HepG2 (cell line): ENCODE results near the gene CTNND2. TPM values are rescaled to one million over a fixed set of nuclear protein-coding genes. Genes with fewer than 3 reads are reported as not detected.

ENCODE experiments used
- ATAC-seq: fragments of 200-7000 bp; cut with Tn5 transposase; 3 replicates; pipeline ENCODE4 v1.9.1; 2020; ENCODE audit warnings: mild to moderate bottlenecking, moderate library complexity
- BruUV-seq: library from RNA; stranded (reverse); fragments of 400-500 nt; replicated peaks from 2 replicates; lab custom pipeline; 2021; lab: Mats Ljungman, UMichigan
- CTCF ChIA-PET: fragments of 300-600 bp; formaldehyde crosslinking; extraction: SDS; loops from one replicate; lab custom pipeline; 2021; ENCODE audit warnings: low total read pairs, inconsistent platforms, low intra/inter-chr PET ratio; lab: Yijun Ruan, JAX
- POLR2A ChIA-PET: fragments of 350-600 bp; sonication (Branson Sonifier 250); formaldehyde crosslinking; loops from one replicate; lab custom pipeline; 2020; ENCODE audit warnings: antibody characterized with exemption, inconsistent platforms; lab: Yijun Ruan, JAX
- DNase-seq: peaks from one replicate; pipeline ENCODE4 v3.0.0-alpha.2; 2015; ENCODE audit warnings: low spot score
- FAIRE-seq: peaks from 3 replicates; lab custom pipeline; 2011; peaks lifted over from hg19 to GRCh38; lab: Jason Lieb, UNC
- H2AFZ ChIP-seq: one replicate; pipeline ENCODE4 v1.6.1; 2011; ENCODE audit warnings: low read length, inconsistent platforms
- H3K27ac ChIP-seq: fragments of 300-600 bp; 3 replicates; pipeline ENCODE4 v1.8.0; 2011; ENCODE audit warnings: mixed run types, mild to moderate bottlenecking, mixed read lengths, low read length, inconsistent platforms; ENCODE audit not compliant: insufficient read depth; ENCODE audit errors: extremely low read length
- H3K27me3 ChIP-seq, 2 experiments: fragments of 200-600 bp in 1 of 2; 2 replicates in 1 of 2; 3 replicates in 1 of 2; pipeline versions ENCODE4 v1.6.0 to v1.8.0; 2011; ENCODE audit warnings: low read length in 2 of 2, mild to moderate bottlenecking in 2 of 2, moderate library complexity in 2 of 2, inconsistent platforms in 1 of 2; ENCODE audit not compliant: insufficient read depth in 2 of 2, control insufficient read depth in 1 of 2
- H3K36me3 ChIP-seq, 2 experiments: fragments of 200-600 bp in 1 of 2; replicated peaks in 1 of 2; 2 replicates in 1 of 2; 3 replicates in 1 of 2; pipeline versions ENCODE4 v1.5.1 to v1.8.0; 2011; ENCODE audit warnings: low read length in 2 of 2, inconsistent platforms in 1 of 2; ENCODE audit not compliant: insufficient read depth in 2 of 2, control insufficient read depth in 1 of 2
- H3K4me1 ChIP-seq: 2 replicates; pipeline ENCODE4 v1.5.1; 2012; ENCODE audit warnings: low read length, inconsistent platforms; ENCODE audit not compliant: insufficient read depth
- H3K4me2 ChIP-seq: 2 replicates; pipeline ENCODE4 v1.6.0; 2011; ENCODE audit warnings: low read depth, low read length, inconsistent platforms
- H3K4me3 ChIP-seq, 3 experiments: fragments of 200-600 bp in 1 of 3; sonication (generic), shearing (Covaris generic) in 1 of 3; replicated peaks in 1 of 3; 2 replicates each; pipeline ENCODE4 v1.5.1; 2011 to 2016; ENCODE audit warnings: low read length in 3 of 3, inconsistent platforms in 2 of 3, low read depth in 2 of 3, mild to moderate bottlenecking in 2 of 3, control low read depth in 1 of 3, mixed read lengths in 1 of 3; ENCODE audit not compliant: insufficient read depth in 1 of 3
- H3K79me2 ChIP-seq: one replicate; pipeline ENCODE4 v1.6.1; 2011; ENCODE audit warnings: low read length, inconsistent platforms; ENCODE audit not compliant: insufficient read depth
- H3K9ac ChIP-seq: 2 replicates; pipeline ENCODE4 v1.6.0; 2011; ENCODE audit warnings: mild to moderate bottlenecking, low read depth, low read length, inconsistent platforms; ENCODE audit not compliant: insufficient read depth
- H3K9me3 ChIP-seq: 2 replicates; pipeline ENCODE4 v1.5.1; 2012; ENCODE audit warnings: mild to moderate bottlenecking, low read length
- H4K20me1 ChIP-seq: 2 replicates; pipeline ENCODE4 v1.6.0; 2011; ENCODE audit warnings: inconsistent platforms, mild to moderate bottlenecking, low read length, moderate library complexity; ENCODE audit not compliant: insufficient read depth
- IKZF1 ChIP-seq: fragments of 450-650 bp; IDR thresholded peaks from 2 replicates; pipeline ENCODE4 v1.7.1; 2016
- WGBS: methylation state at CpG from one replicate; pipeline ENCODE4 v1.1.6; 2017; ENCODE audit warnings: low lambda C conversion rate; 5-methylcytosine and 5-hydroxymethylcytosine counted together
- in situ Hi-C: cut with HindIII; loops from 2 replicates; pipeline ENCODE4 v1.10.0; 2017; ENCODE audit warnings: low pct_unique_long_range_greater_than_20kb; ENCODE audit not compliant: extremely low pct_ligation_motif_present
- intact Hi-C: fragments of 100-400 bp; cut with micrococcal nuclease; formaldehyde crosslinking; loops from one replicate; pipeline ENCODE4 v1.10.0; 2022; ENCODE audit not compliant: unreplicated experiment
- polyA plus RNA-seq, 8 experiments: library from polyadenylated mRNA; depleted of rRNA in 3 of 8; stranded (reverse) in 7 of 8; unstranded in 1 of 8; fragments of >200 nt; fragmentation: Illumina TruSeq in 4 of 8; extraction: Trizol in 4 of 8; gene quantifications; 2 replicates each; pipeline versions ENCODE4 v1.2.1 to v1.2.3, GENCODE V29; 2011 to 2016; ENCODE audit warnings: low read depth in 4 of 8, missing spikeins in 1 of 8, mixed read lengths in 1 of 8; ENCODE audit not compliant: insufficient read depth in 1 of 8
- total RNA-seq, 5 experiments: library from RNA; depleted of rRNA; stranded (reverse); fragments of >200 nt; fragmentation: Illumina TruSeq; extraction: Trizol; gene quantifications; 2 replicates each; pipeline ENCODE4 v1.2.3, GENCODE V29; 2016; ENCODE audit warnings: low read depth in 1 of 5
- TF ChIP-seq, protein P1 (sequence below): sonication (generic); formaldehyde crosslinking; IDR thresholded peaks from 2 replicates; pipeline ENCODE4 v1.9.0; 2021; ENCODE audit warnings: mild to moderate bottlenecking, missing genetic modification reagents
- TF ChIP-seq, protein P2 (sequence below): sonication (generic); formaldehyde crosslinking; IDR thresholded peaks from 2 replicates; pipeline ENCODE4 v1.5.0; 2020; ENCODE audit warnings: mild to moderate bottlenecking, missing genetic modification reagents, borderline replicate concordance

The CTNND2 gene
- total and polyA plus RNA-seq, 2 of the 13 experiments (the other 11 are each of a cell fraction or from before 2014, with no cell fraction given) = not detected

DNA sequence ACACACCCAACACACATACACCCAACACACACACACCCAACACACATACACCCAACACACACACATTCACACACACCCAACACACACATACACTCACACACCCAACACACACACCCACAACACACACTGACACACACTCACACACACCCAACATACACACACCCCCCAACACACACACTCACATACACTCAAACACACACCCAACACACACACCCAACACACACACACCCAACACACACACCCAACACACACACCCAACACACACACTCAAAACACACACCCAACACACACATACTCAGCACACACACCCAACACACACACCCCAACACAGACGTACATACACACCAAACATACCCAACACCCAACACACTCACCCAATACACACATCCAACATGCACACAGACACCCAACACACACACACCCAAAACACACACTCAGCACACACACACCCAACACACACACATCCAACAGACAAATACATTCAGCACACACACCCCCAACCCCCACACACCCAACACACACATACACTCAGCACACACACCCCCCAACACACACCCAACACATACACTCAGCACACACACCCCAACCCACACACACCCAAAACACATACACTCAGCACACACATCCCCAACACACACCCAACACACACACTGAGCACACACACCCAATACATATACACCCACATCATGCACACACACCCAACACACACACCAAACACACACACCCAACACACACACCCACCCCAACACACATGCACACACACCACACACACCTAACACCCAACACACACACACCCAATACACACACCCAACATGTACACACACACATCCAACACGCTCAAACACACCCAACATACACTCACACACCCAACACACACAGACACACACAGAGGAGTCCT lies 663.7 kb downstream of the CTNND2 start:
- 26% methylated on average over 2 of the region's 2 CpGs for WGBS
- no peaks in the 10 kb centered on the region for H3K36me3 ChIP-seq
- in situ Hi-C loops = no loop called here
- no TSS peak for BruUV-seq
- CTCF ChIA-PET = no interaction called here
- H4K20me1 ChIP-seq = no peaks in the 10 kb centered on the region
- H3K27me3 ChIP-seq = no peaks in the 10 kb centered on the region
- no peak for FAIRE-seq
- H3K79me2 ChIP-seq = no peaks in the 10 kb centered on the region
- ATAC-seq = no peak
- H3K9ac ChIP-seq = no peak overlapping the region
- DNase-seq = no peak
- intact Hi-C loops = no loop called here
- H3K4me1 ChIP-seq = no peaks in the 10 kb centered on the region
- 0 out of 2 replicates have a peak, but pooled peaks have one; percentile 45 for TF ChIP-seq IKZF1
- TF ChIP-seq, protein P1, sequence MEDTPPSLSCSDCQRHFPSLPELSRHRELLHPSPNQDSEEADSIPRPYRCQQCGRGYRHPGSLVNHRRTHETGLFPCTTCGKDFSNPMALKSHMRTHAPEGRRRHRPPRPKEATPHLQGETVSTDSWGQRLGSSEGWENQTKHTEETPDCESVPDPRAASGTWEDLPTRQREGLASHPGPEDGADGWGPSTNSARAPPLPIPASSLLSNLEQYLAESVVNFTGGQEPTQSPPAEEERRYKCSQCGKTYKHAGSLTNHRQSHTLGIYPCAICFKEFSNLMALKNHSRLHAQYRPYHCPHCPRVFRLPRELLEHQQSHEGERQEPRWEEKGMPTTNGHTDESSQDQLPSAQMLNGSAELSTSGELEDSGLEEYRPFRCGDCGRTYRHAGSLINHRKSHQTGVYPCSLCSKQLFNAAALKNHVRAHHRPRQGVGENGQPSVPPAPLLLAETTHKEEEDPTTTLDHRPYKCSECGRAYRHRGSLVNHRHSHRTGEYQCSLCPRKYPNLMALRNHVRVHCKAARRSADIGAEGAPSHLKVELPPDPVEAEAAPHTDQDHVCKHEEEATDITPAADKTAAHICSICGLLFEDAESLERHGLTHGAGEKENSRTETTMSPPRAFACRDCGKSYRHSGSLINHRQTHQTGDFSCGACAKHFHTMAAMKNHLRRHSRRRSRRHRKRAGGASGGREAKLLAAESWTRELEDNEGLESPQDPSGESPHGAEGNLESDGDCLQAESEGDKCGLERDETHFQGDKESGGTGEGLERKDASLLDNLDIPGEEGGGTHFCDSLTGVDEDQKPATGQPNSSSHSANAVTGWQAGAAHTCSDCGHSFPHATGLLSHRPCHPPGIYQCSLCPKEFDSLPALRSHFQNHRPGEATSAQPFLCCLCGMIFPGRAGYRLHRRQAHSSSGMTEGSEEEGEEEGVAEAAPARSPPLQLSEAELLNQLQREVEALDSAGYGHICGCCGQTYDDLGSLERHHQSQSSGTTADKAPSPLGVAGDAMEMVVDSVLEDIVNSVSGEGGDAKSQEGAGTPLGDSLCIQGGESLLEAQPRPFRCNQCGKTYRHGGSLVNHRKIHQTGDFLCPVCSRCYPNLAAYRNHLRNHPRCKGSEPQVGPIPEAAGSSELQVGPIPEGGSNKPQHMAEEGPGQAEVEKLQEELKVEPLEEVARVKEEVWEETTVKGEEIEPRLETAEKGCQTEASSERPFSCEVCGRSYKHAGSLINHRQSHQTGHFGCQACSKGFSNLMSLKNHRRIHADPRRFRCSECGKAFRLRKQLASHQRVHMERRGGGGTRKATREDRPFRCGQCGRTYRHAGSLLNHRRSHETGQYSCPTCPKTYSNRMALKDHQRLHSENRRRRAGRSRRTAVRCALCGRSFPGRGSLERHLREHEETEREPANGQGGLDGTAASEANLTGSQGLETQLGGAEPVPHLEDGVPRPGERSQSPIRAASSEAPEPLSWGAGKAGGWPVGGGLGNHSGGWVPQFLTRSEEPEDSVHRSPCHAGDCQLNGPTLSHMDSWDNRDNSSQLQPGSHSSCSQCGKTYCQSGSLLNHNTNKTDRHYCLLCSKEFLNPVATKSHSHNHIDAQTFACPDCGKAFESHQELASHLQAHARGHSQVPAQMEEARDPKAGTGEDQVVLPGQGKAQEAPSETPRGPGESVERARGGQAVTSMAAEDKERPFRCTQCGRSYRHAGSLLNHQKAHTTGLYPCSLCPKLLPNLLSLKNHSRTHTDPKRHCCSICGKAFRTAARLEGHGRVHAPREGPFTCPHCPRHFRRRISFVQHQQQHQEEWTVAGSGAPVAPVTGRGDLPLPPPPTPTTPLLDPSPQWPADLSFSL (CRISPR knock-in tag) = peak; percentile 56; the same call in 1 of the 2 replicates
- TF ChIP-seq, protein P2, sequence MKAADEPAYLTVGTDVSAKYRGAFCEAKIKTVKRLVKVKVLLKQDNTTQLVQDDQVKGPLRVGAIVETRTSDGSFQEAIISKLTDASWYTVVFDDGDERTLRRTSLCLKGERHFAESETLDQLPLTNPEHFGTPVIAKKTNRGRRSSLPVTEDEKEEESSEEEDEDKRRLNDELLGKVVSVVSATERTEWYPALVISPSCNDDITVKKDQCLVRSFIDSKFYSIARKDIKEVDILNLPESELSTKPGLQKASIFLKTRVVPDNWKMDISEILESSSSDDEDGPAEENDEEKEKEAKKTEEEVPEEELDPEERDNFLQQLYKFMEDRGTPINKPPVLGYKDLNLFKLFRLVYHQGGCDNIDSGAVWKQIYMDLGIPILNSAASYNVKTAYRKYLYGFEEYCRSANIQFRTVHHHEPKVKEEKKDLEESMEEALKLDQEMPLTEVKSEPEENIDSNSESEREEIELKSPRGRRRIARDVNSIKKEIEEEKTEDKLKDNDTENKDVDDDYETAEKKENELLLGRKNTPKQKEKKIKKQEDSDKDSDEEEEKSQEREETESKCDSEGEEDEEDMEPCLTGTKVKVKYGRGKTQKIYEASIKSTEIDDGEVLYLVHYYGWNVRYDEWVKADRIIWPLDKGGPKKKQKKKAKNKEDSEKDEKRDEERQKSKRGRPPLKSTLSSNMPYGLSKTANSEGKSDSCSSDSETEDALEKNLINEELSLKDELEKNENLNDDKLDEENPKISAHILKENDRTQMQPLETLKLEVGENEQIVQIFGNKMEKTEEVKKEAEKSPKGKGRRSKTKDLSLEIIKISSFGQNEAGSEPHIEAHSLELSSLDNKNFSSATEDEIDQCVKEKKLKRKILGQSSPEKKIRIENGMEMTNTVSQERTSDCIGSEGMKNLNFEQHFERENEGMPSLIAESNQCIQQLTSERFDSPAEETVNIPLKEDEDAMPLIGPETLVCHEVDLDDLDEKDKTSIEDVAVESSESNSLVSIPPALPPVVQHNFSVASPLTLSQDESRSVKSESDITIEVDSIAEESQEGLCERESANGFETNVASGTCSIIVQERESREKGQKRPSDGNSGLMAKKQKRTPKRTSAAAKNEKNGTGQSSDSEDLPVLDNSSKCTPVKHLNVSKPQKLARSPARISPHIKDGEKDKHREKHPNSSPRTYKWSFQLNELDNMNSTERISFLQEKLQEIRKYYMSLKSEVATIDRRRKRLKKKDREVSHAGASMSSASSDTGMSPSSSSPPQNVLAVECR (CRISPR knock-in tag) = no peak
- no peak overlapping the region for H3K4me3 ChIP-seq
- H2AFZ ChIP-seq = no peak overlapping the region
- POLR2A ChIA-PET = no interaction called here
- H3K4me2 ChIP-seq = no peak overlapping the region
- peaks cover 7% of the 10 kb centered on the region; the same call in 1 of the 2 replicates for H3K9me3 ChIP-seq
- H3K27ac ChIP-seq = no peak overlapping the region
